Measurements from ENCODE around the gene OMP. TPM values are rescaled to one million over a fixed set of nuclear protein-coding genes. Genes with fewer than 3 reads are reported as not detected.

Gene OMP
- total RNA-seq, 1 donor from 2014 or later, result not detected

DNA sequence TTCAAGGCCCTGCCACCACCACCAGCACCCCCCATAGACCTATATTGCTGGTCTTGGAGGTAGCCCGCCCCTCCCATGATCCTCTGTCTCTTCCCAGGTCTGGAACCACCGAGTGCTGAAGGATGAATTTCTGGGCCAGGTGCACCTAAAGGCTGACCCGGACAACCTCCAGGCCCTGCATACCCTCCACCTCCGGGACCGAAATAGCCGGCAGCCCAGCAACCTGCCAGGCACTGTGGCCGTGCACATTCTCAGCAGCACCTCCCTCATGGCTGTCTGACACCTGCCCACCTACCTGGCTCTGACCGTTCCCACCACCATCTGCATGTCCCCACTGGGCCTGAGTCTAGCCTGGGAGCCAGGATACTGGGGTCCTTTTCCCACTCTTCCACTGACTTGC is 21.0 kb downstream of the OMP start:
- H3K36me3 ChIP-seq, result no peaks in the 10 kb centered on the region
- H3K4me3 ChIP-seq, result no peak overlapping the region
- no peaks in the 10 kb centered on the region for H3K9me3 ChIP-seq (replicated peaks)
- H3K27ac ChIP-seq (replicated peaks), result no peak overlapping the region
- H3K27me3 ChIP-seq (ENCODE audit: low read depth), result peaks cover 13% of the 10 kb centered on the region
- no peak for DNase-seq
- intact Hi-C loops (cut with micrococcal nuclease), result no loop called here
- H3K4me1 ChIP-seq, result peaks cover 20% of the 10 kb centered on the region
- TF ChIP-seq, protein P1, sequence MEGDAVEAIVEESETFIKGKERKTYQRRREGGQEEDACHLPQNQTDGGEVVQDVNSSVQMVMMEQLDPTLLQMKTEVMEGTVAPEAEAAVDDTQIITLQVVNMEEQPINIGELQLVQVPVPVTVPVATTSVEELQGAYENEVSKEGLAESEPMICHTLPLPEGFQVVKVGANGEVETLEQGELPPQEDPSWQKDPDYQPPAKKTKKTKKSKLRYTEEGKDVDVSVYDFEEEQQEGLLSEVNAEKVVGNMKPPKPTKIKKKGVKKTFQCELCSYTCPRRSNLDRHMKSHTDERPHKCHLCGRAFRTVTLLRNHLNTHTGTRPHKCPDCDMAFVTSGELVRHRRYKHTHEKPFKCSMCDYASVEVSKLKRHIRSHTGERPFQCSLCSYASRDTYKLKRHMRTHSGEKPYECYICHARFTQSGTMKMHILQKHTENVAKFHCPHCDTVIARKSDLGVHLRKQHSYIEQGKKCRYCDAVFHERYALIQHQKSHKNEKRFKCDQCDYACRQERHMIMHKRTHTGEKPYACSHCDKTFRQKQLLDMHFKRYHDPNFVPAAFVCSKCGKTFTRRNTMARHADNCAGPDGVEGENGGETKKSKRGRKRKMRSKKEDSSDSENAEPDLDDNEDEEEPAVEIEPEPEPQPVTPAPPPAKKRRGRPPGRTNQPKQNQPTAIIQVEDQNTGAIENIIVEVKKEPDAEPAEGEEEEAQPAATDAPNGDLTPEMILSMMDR (IDR thresholded peaks at IDR 0.05; ENCODE audit: borderline replicate concordance), result no peak

DNA sequence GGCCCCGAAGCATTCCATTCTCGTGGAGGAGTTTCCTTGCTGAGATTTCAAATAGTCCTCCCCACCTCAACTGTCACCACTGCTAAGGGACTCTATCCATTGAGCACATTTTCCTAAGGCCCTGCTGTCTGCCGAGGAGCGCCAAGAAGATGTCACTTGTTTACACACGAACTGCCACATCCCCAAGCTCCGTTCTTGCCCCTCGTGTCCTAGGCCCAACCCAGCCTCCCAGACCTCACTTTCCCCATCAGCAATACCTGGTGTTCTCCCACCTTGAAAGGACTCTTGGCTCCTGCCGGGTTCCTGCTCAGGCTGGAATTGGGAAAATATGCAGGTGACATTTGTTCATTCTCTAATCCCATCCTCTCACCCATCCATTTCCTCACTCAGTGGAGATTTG is 21.4 kb downstream of the OMP start:
- Histone ChIP-seq H3K27ac (replicated peaks) (no peak overlapping the region), H3K9me3 (replicated peaks) (no peaks in the 10 kb centered on the region), H3K4me3 (no peak overlapping the region), H3K27me3 (ENCODE audit: low read depth) (peaks cover 13% of the 10 kb centered on the region), H3K4me1 (peaks cover 21% of the 10 kb centered on the region), H3K36me3 (no peaks in the 10 kb centered on the region)
- DNase-seq, result no peak
- intact Hi-C loops (cut with micrococcal nuclease), result no loop called here
- TF ChIP-seq, protein P1 (IDR thresholded peaks at IDR 0.05; ENCODE audit: borderline replicate concordance), result no peak

DNA sequence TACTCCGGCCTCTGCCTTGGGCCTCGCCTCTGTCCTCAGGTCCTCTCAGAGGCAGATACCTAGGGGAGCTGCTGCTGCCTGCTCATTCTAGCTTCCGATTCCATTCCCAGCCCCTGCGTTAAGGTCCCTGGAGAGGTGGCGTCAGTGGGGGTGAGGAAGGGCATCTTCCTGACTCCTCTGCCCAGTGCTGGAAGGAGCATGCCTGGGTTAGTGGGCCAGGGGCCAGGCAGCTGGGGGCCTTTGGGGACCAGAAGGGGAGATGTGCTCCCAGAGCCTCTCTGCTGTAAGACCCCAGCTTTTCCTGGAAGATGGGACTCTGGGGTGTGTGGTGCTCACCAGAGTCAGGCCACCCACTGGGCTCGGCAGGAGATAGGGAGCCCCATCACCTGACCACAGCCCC is 21.8 kb downstream of the OMP start:
- Histone ChIP-seq H3K36me3 (no peaks in the 10 kb centered on the region), H3K9me3 (replicated peaks) (no peaks in the 10 kb centered on the region), H3K4me3 (no peak overlapping the region), H3K27ac (replicated peaks) (no peak overlapping the region), H3K27me3 (ENCODE audit: low read depth) (peaks cover 13% of the 10 kb centered on the region), H3K4me1 (peaks cover 21% of the 10 kb centered on the region)
- intact Hi-C loops (cut with micrococcal nuclease), result no loop called here
- DNase-seq, result no peak
- TF ChIP-seq, protein P1 (IDR thresholded peaks at IDR 0.05; ENCODE audit: borderline replicate concordance), result no peak

DNA sequence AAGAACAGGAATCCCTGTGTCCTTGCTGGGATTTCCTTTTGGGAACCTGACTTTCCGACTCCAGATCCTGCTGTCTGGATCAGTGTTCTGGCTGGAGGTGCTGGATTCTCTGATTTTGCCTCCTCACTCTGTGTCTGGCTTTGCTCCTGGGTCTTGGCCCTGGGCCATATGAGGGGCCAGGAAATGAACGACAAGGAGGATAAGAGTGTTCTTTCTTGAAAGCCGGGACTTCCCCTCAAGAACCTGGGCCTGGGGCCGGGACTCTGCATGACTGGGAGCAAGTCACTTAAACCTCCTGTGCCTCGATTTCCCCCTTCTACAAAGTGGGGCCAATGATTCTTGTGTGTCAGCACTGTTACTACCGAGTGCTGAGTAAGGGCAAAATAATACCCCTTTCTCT is 22.6 kb downstream of the OMP start:
- peaks cover 27% of the 10 kb centered on the region for H3K4me1 ChIP-seq
- no peak for DNase-seq
- intact Hi-C loops (cut with micrococcal nuclease), result loop anchor here (5.0 kb wide), 1 partner anchor 62 kb away; no protein-coding TSS in a partner anchor
- no peak overlapping the region for H3K4me3 ChIP-seq
- no peaks in the 10 kb centered on the region for H3K36me3 ChIP-seq
- H3K9me3 ChIP-seq (replicated peaks), result no peaks in the 10 kb centered on the region
- TF ChIP-seq, protein P1 (IDR thresholded peaks at IDR 0.05; ENCODE audit: borderline replicate concordance), result no peak
- peaks cover 13% of the 10 kb centered on the region for H3K27me3 ChIP-seq (ENCODE audit: low read depth)
- H3K27ac ChIP-seq (replicated peaks), result no peak overlapping the region

DNA sequence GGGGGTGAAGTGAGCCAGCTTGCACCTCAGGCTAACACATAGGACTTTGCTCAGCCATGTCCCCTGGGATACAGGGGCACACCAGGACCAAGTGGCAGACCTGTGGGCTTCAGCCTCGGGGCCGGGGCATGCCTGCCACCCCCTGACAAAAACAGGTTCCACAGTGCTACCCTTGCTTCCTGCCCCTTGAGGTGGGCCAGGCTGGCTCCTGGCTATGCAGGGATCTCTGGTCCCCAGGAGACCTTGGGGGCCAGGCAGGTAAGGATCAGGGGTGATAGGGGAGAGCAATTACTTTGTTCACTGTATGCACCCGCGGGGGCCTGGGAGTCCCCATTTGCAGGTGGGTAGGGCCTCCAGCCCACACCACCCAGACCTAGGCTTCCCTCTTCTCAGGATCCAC is 23.1 kb downstream of the OMP start:
- no peak for DNase-seq
- Histone ChIP-seq H3K36me3 (no peaks in the 10 kb centered on the region), H3K4me3 (no peak overlapping the region), H3K27ac (replicated peaks) (no peak overlapping the region), H3K27me3 (ENCODE audit: low read depth) (peaks cover 13% of the 10 kb centered on the region), H3K9me3 (replicated peaks) (no peaks in the 10 kb centered on the region), H3K4me1 (peaks cover 32% of the 10 kb centered on the region)
- intact Hi-C loops (cut with micrococcal nuclease), result loop anchor here (5.0 kb wide), 1 partner anchor 62 kb away; no protein-coding TSS in a partner anchor
- TF ChIP-seq, protein P1 (IDR thresholded peaks at IDR 0.05; ENCODE audit: borderline replicate concordance), result no peak
